NT2/D1 (cell line): ENCODE measurements around the gene YEATS4.

Experiments
- SUZ12 ChIP-seq: IDR thresholded peaks from 2 replicates; pipeline ENCODE4 v1.6.1; 2011; ENCODE audit not compliant: insufficient read length, insufficient read depth; ENCODE audit errors: extremely low read depth
- YY1 ChIP-seq: IDR thresholded peaks from 2 replicates; pipeline ENCODE4 v1.6.1; 2011; ENCODE audit not compliant: insufficient read length, insufficient read depth
- ZNF274 ChIP-seq: IDR thresholded peaks from 2 replicates; pipeline ENCODE4 v1.6.1; 2011; ENCODE audit warnings: mild to moderate bottlenecking, low read depth, low read length

DNA sequence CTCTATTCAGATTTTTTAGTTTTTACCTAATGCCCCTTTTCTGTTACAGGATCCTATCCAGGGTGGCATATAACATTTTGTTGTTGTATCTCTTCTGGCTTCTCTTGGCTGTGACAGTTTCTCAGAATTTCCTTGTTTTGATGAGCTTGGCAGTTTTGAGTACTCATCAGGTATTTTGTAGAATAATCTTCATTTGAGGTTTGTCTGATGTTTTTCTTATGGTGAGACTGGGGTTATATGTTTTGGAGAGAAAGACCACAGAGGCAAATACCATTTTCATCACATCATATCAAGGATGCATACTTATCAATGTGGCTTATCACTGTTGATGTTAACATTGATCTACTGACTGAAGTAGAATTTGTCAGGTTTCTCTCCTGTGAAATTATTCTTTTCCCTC lies 25.4 kb upstream of the YEATS4 start:
- TF ChIP-seq SUZ12 (no peak), YY1 (no peak), ZNF274 (no peak)
